Measurements from ENCODE around the gene ZW10. TPM values are rescaled to one million over a fixed set of nuclear protein-coding genes. Genes with fewer than 3 reads are reported as not detected.

ZW10 gene
- total RNA-seq, 1 experiment from 2014 or later = 18.9 TPM

DNA sequence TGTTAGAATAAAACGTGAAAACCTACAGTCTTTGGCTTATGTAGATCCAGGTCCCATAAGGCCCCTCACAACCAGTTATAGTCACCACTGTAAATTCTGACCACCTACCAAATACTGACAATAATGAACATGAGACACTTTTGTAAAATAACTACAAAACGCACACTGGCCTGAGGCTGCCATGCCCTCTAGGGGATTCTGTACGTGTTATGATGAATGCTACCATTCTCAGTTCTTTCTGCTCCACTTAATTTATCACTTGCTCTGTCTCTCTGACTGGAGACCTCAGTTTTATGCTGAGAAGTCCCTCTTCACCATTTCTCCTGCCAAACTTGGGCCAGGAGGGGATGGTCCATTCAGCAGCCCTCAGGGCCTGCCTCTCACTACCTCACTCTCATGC is 48.7 kb downstream of the ZW10 start (continued):
- no peak for TF ChIP-seq GTF2I (CRISPR knock-in tag; conservative IDR thresholded peaks at IDR 0.05)

DNA sequence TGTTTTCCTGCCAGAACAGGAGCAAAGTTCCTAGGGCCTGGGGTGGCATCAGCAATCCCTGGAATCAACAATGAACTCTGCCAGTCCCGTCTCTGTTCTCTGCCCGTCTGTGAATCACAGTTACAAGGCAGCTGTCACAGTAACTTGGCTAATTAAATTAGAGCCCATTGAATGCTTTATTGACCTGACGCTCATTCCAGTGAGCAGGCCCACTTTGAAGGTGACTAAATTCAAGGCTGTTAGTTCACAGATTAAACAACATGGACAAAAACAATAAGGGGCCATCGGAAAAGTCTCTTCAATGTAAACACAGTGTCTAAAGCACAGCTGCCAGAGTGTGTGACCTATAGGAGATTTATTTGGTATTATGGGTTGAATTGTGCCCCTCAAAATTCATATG is 49.7 kb downstream of the ZW10 start:
- Mint-ChIP-seq H3K4me1 (peaks cover 6% of the 10 kb centered on the region; the same call in 1 of the 2 replicates), H3K27me3 (ENCODE audit: low read depth) (no peaks in the 10 kb centered on the region), H3K9me3 (peaks cover 11% of the 10 kb centered on the region; the same call in 1 of the 2 replicates), H3K4me3 (no peak overlapping the region), H3K36me3 (no peaks in the 10 kb centered on the region), H3K27ac (no peak overlapping the region)
- no peak for DNase-seq (ENCODE audit: low spot score)
- POLR2A ChIA-PET = no interaction called here
- ATAC-seq = no peak
- CTCF ChIA-PET = no interaction called here
- no peak for TF ChIP-seq JUN (CRISPR knock-in tag; IDR thresholded peaks at IDR 0.05)
- TF ChIP-seq, protein P1, sequence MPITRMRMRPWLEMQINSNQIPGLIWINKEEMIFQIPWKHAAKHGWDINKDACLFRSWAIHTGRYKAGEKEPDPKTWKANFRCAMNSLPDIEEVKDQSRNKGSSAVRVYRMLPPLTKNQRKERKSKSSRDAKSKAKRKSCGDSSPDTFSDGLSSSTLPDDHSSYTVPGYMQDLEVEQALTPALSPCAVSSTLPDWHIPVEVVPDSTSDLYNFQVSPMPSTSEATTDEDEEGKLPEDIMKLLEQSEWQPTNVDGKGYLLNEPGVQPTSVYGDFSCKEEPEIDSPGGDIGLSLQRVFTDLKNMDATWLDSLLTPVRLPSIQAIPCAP (CRISPR knock-in tag; IDR thresholded peaks at IDR 0.05) = no peak
- TF ChIP-seq, protein P2, sequence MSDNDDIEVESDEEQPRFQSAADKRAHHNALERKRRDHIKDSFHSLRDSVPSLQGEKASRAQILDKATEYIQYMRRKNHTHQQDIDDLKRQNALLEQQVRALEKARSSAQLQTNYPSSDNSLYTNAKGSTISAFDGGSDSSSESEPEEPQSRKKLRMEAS (CRISPR knock-in tag; IDR thresholded peaks at IDR 0.05) = no peak
- no peak for TF ChIP-seq ZNF121 (CRISPR knock-in tag; IDR thresholded peaks at IDR 0.05)
- TF ChIP-seq, protein P3, sequence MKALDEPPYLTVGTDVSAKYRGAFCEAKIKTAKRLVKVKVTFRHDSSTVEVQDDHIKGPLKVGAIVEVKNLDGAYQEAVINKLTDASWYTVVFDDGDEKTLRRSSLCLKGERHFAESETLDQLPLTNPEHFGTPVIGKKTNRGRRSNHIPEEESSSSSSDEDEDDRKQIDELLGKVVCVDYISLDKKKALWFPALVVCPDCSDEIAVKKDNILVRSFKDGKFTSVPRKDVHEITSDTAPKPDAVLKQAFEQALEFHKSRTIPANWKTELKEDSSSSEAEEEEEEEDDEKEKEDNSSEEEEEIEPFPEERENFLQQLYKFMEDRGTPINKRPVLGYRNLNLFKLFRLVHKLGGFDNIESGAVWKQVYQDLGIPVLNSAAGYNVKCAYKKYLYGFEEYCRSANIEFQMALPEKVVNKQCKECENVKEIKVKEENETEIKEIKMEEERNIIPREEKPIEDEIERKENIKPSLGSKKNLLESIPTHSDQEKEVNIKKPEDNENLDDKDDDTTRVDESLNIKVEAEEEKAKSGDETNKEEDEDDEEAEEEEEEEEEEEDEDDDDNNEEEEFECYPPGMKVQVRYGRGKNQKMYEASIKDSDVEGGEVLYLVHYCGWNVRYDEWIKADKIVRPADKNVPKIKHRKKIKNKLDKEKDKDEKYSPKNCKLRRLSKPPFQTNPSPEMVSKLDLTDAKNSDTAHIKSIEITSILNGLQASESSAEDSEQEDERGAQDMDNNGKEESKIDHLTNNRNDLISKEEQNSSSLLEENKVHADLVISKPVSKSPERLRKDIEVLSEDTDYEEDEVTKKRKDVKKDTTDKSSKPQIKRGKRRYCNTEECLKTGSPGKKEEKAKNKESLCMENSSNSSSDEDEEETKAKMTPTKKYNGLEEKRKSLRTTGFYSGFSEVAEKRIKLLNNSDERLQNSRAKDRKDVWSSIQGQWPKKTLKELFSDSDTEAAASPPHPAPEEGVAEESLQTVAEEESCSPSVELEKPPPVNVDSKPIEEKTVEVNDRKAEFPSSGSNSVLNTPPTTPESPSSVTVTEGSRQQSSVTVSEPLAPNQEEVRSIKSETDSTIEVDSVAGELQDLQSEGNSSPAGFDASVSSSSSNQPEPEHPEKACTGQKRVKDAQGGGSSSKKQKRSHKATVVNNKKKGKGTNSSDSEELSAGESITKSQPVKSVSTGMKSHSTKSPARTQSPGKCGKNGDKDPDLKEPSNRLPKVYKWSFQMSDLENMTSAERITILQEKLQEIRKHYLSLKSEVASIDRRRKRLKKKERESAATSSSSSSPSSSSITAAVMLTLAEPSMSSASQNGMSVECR (CRISPR knock-in tag; IDR thresholded peaks at IDR 0.05; ENCODE audit: borderline replicate concordance) = no peak
- TF ChIP-seq ELF4 (CRISPR knock-in tag; IDR thresholded peaks at IDR 0.05; ENCODE audit: low read depth) = no peak
- TF ChIP-seq SOX15 (CRISPR knock-in tag; IDR thresholded peaks at IDR 0.05) = no peak
- no peak for TF ChIP-seq ZBTB21 (CRISPR knock-in tag; IDR thresholded peaks at IDR 0.05; ENCODE audit: borderline replicate concordance)
- no peak for TF ChIP-seq SMAD3 (CRISPR knock-in tag; IDR thresholded peaks at IDR 0.05; ENCODE audit: borderline replicate concordance)
- TF ChIP-seq, protein P4, sequence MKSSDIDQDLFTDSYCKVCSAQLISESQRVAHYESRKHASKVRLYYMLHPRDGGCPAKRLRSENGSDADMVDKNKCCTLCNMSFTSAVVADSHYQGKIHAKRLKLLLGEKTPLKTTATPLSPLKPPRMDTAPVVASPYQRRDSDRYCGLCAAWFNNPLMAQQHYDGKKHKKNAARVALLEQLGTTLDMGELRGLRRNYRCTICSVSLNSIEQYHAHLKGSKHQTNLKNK (CRISPR knock-in tag; IDR thresholded peaks at IDR 0.05) = no peak

DNA sequence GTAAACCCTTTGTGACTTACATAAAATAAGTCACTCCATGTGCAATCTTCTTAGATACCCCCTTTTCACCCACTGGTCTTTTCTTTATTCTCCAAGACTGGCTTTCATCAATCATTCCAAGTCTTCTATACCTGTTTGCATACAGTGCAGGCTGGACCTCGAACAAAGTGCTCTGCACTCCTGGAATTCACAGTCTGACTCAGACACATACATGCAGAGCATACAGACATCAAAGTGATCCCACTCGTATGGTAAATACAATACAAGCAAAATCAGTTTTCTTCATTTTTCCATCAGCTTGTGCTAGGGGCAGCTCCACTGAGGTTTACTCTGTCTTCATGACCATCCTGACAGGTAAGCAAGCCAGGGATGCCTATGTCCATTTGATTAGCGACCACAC is 50.6 kb downstream of the ZW10 start:
- Mint-ChIP-seq H3K4me1 (peaks cover 6% of the 10 kb centered on the region; the same call in 1 of the 2 replicates), H3K27me3 (ENCODE audit: low read depth) (no peaks in the 10 kb centered on the region), H3K36me3 (no peaks in the 10 kb centered on the region), H3K9me3 (peaks cover 11% of the 10 kb centered on the region; the same call in 1 of the 2 replicates), H3K4me3 (no peak overlapping the region), H3K27ac (no peak overlapping the region)
- CTCF ChIA-PET = interaction anchor here (1.2 kb wide), 1 partner anchor 8 kb away, joined by 5 read pairs; no protein-coding TSS in a partner anchor
- TF ChIP-seq ZNF219 (CRISPR knock-in tag; IDR thresholded peaks at IDR 0.05; ENCODE audit: borderline replicate concordance) = no peak
- TF ChIP-seq, protein P5, sequence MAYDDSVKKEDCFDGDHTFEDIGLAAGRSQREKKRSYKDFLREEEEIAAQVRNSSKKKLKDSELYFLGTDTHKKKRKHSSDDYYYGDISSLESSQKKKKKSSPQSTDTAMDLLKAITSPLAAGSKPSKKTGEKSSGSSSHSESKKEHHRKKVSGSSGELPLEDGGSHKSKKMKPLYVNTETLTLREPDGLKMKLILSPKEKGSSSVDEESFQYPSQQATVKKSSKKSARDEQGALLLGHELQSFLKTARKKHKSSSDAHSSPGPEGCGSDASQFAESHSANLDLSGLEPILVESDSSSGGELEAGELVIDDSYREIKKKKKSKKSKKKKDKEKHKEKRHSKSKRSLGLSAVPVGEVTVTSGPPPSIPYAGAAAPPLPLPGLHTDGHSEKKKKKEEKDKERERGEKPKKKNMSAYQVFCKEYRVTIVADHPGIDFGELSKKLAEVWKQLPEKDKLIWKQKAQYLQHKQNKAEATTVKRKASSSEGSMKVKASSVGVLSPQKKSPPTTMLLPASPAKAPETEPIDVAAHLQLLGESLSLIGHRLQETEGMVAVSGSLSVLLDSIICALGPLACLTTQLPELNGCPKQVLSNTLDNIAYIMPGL (CRISPR knock-in tag; IDR thresholded peaks at IDR 0.05) = no peak
- TF ChIP-seq, protein P6, sequence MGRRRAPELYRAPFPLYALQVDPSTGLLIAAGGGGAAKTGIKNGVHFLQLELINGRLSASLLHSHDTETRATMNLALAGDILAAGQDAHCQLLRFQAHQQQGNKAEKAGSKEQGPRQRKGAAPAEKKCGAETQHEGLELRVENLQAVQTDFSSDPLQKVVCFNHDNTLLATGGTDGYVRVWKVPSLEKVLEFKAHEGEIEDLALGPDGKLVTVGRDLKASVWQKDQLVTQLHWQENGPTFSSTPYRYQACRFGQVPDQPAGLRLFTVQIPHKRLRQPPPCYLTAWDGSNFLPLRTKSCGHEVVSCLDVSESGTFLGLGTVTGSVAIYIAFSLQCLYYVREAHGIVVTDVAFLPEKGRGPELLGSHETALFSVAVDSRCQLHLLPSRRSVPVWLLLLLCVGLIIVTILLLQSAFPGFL (CRISPR knock-in tag; IDR thresholded peaks at IDR 0.05; ENCODE audit: borderline replicate concordance) = no peak
- TF ChIP-seq, protein P7, sequence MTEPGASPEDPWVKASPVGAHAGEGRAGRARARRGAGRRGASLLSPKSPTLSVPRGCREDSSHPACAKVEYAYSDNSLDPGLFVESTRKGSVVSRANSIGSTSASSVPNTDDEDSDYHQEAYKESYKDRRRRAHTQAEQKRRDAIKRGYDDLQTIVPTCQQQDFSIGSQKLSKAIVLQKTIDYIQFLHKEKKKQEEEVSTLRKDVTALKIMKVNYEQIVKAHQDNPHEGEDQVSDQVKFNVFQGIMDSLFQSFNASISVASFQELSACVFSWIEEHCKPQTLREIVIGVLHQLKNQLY (CRISPR knock-in tag; IDR thresholded peaks at IDR 0.05) = no peak
- no peak for TF ChIP-seq KAT7 (CRISPR knock-in tag; IDR thresholded peaks at IDR 0.05; ENCODE audit: borderline replicate concordance)
- no peak for TF ChIP-seq FOXP1 (CRISPR knock-in tag; IDR thresholded peaks at IDR 0.05; ENCODE audit: borderline replicate concordance)
- TF ChIP-seq MXD4 (CRISPR knock-in tag; IDR thresholded peaks at IDR 0.05; ENCODE audit: borderline replicate concordance) = no peak
- no peak for TF ChIP-seq TEAD1 (CRISPR knock-in tag; IDR thresholded peaks at IDR 0.05)
- no peak for TF ChIP-seq NFATC4 (CRISPR knock-in tag; IDR thresholded peaks at IDR 0.05)
- no peak for TF ChIP-seq SMAD4 (CRISPR knock-in tag; IDR thresholded peaks at IDR 0.05)
- no peak for TF ChIP-seq CBFB (CRISPR knock-in tag; IDR thresholded peaks at IDR 0.05; ENCODE audit: low read depth)
- TF ChIP-seq, protein P2 (CRISPR knock-in tag; IDR thresholded peaks at IDR 0.05) = no peak
- POLR2A ChIA-PET = no interaction called here
- DNase-seq (ENCODE audit: low spot score) (no peak), ATAC-seq (no peak)

Data from WTC11 (cell line).